ENCODE data around the gene KCNIP4. TPM values are rescaled to one million over a fixed set of nuclear protein-coding genes. Genes with fewer than 3 reads are reported as not detected.

Gene KCNIP4
- total RNA-seq, 1 donor from 2014 or later, result 0.39 TPM

GRCh38 chr4:20857081-20857480 lies 1091.5 kb downstream of the KCNIP4 start:
- TF ChIP-seq EZH2 (IDR thresholded peaks at IDR 0.05) (no peak), CTCF (IDR thresholded peaks at IDR 0.05) (no peak), EZH2phosphoT487 (IDR thresholded peaks at IDR 0.05) (no peak)
- Histone ChIP-seq H3K4me1 (no peaks in the 10 kb centered on the region), H3K27ac (no peak overlapping the region), H4K20me1 (ENCODE audit: low read depth) (no peaks in the 10 kb centered on the region), H3K9ac (no peak overlapping the region), H3K4me2 (no peak overlapping the region), H3K4me3 (no peak overlapping the region), H3K27me3 (no peaks in the 10 kb centered on the region), H3F3A (ENCODE audit: low read depth) (no peaks in the 10 kb centered on the region), H3K36me3 (no peaks in the 10 kb centered on the region), H3K79me2 (ENCODE audit: low read depth) (no peaks in the 10 kb centered on the region), H3K9me3 (ENCODE audit: low read depth) (no peaks in the 10 kb centered on the region), H2AFZ (replicated peaks) (no peak overlapping the region)
- H3K36me3 Mint-ChIP-seq, result no peaks in the 10 kb centered on the region
- no peak overlapping the region for H3K27ac Mint-ChIP-seq
- no peaks in the 10 kb centered on the region for H3K27me3 Mint-ChIP-seq (ENCODE audit: insufficient read depth, low read depth)
- peaks cover 7% of the 10 kb centered on the region for H3K9me3 Mint-ChIP-seq
- H3K4me3 Mint-ChIP-seq, result no peak overlapping the region
- DNase-seq (ENCODE audit: low spot score), result no peak
- peaks cover 4% of the 10 kb centered on the region for H3K4me1 Mint-ChIP-seq

GRCh38 chr4:20847124-20847747 lies 1101.3 kb downstream of the KCNIP4 start:
- TF ChIP-seq EZH2 (IDR thresholded peaks at IDR 0.05), result no peak
- TF ChIP-seq CTCF (IDR thresholded peaks at IDR 0.05), result no peak
- no peak for TF ChIP-seq EZH2phosphoT487 (IDR thresholded peaks at IDR 0.05)
- H2AFZ ChIP-seq (replicated peaks), result no peak overlapping the region
- no peak overlapping the region for H3K9ac ChIP-seq
- Mint-ChIP-seq H3K9me3 (peaks cover 6% of the 10 kb centered on the region), H3K4me3 (no peak overlapping the region), H3K4me1 (peaks cover 8% of the 10 kb centered on the region), H3K27ac (no peak overlapping the region), H3K27me3 (ENCODE audit: insufficient read depth, low read depth) (peaks cover 3% of the 10 kb centered on the region), H3K36me3 (no peaks in the 10 kb centered on the region)
- H3K9me3 ChIP-seq (ENCODE audit: low read depth), result no peaks in the 10 kb centered on the region
- peaks cover 17% of the 10 kb centered on the region for H3F3A ChIP-seq (ENCODE audit: low read depth)
- H3K27ac ChIP-seq, result no peak overlapping the region
- no peaks in the 10 kb centered on the region for H3K79me2 ChIP-seq (ENCODE audit: low read depth)
- H3K4me2 ChIP-seq, result no peak overlapping the region
- peaks cover 16% of the 10 kb centered on the region for H3K4me1 ChIP-seq
- H4K20me1 ChIP-seq (ENCODE audit: low read depth), result no peaks in the 10 kb centered on the region
- H3K4me3 ChIP-seq, result no peak overlapping the region
- no peak for DNase-seq (ENCODE audit: low spot score)
- no peaks in the 10 kb centered on the region for H3K36me3 ChIP-seq
- H3K27me3 ChIP-seq, result no peaks in the 10 kb centered on the region

- H3K36me3 ChIP-seq, result no peaks in the 10 kb centered on the region
- Mint-ChIP-seq H3K4me3 (no peak overlapping the region), H3K9me3 (no peaks in the 10 kb centered on the region), H3K36me3 (no peaks in the 10 kb centered on the region), H3K4me1 (peaks cover 8% of the 10 kb centered on the region), H3K27me3 (ENCODE audit: insufficient read depth, low read depth) (peaks cover 6% of the 10 kb centered on the region), H3K27ac (no peak overlapping the region)
- no peak overlapping the region for H2AFZ ChIP-seq (replicated peaks)
- peak; percentile 75 for DNase-seq (ENCODE audit: low spot score)
- no peak overlapping the region for H3K9ac ChIP-seq
- TF ChIP-seq CTCF (IDR thresholded peaks at IDR 0.05) (no peak), EZH2phosphoT487 (IDR thresholded peaks at IDR 0.05) (peak; percentile 98)
- H4K20me1 ChIP-seq (ENCODE audit: low read depth), result no peaks in the 10 kb centered on the region
- H3K9me3 ChIP-seq (ENCODE audit: low read depth), result no peaks in the 10 kb centered on the region
- H3K4me2 ChIP-seq, result peak overlapping the region; percentile 45
- H3K79me2 ChIP-seq (ENCODE audit: low read depth), result no peaks in the 10 kb centered on the region
- H3K27me3 ChIP-seq, result no peaks in the 10 kb centered on the region
- no peak overlapping the region for H3K4me3 ChIP-seq
- H3K4me1 ChIP-seq, result peaks cover 16% of the 10 kb centered on the region
- H3F3A ChIP-seq (ENCODE audit: low read depth), result peaks cover 17% of the 10 kb centered on the region
- H3K27ac ChIP-seq, result peak overlapping the region; percentile 87
Measured at GRCh38 chr4:20844311-20844710, 1104.3 kb downstream of the KCNIP4 start.
